NCI-H1048 (cell line): Measurements from ENCODE around the gene PCMT1.

Source experiments
- DNase-seq: peaks from one replicate; lab custom pipeline; 2025; lab: John Stamatoyannopoulos, UW

Gene PCMT1

DNA sequence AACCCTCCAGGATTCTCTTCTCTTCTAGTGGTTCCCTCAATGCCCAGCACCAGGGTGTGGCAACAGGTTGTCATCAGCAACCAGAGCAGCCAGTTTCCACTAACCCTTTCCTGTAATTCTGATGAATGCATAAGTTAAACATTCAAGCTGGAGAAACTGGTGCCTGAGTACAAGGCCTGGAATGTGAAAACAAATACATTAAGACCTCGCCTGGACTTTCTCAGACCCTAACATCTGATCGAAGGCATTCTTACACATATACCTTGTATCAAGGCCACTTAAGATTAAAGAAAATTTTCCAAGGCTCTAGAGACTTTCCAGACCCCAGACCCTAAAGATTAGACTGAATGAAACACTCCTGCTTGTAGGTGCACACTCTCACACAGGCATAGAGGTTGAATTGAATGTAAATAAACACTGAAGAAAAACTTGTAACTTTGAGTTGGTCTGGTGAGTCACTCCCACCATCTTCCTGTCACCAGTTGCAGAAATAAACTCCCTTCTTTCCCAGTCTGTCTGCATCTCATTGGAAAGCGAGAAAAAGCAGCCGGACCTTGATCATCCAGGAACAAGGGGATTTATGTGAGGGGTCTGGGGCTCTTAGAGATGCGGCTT, 105.6 kb downstream of the PCMT1 start:
- DNase-seq, result no peak

DNA sequence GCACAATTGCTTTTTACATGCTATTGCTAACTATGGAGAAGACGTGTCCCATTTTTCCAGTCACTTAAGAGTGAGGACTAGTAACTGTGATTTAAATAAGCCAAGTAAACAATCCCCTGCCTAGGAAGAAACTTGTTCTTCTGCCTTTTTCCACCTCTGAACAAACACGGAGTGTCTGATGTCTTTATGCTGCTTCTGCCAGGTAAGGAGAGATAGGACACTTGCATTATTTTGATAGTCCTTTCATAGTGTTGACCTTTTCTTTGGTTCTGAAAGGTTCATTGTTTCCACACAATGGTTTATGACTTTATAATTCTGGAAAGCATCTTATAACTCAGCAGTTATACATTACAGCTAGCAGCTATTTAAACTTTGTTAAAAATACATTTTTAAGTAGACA, 106.2 kb downstream of the PCMT1 start:
- DNase-seq, result no peak

DNA sequence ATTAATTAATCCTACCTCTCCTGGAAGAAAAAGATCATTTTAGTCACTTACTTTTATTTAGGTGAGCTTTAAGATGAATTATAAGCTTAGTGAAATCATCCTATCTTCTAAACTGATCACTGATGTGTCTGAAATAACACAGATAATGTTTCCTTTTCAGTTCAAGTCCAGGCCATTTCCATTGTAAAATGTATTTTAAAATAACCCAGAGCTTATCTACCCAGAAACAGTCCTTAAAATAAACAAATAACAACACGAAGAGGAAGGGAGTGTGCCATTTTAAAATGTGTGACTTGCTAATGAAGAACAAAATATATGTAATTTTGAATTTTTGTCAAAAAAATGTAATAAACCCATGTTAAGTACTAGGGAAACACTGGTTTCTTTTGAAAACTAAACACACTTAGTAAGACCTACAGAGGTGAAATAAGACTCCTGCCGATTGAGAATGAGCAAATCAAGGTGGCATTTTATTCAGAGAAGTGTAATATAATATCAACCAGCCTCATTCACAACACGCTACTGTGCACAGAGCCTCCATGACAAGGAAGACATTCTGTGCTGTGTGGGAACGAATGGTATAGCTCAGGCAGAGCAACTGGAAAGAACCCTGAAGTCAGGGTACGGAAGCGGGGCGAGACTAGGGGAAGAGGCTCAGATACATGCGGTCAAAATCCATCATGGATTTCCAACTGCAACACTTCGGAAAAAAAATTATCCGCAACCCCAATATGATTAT, 106.9 kb downstream of the PCMT1 start:
- DNase-seq, result no peak

DNA sequence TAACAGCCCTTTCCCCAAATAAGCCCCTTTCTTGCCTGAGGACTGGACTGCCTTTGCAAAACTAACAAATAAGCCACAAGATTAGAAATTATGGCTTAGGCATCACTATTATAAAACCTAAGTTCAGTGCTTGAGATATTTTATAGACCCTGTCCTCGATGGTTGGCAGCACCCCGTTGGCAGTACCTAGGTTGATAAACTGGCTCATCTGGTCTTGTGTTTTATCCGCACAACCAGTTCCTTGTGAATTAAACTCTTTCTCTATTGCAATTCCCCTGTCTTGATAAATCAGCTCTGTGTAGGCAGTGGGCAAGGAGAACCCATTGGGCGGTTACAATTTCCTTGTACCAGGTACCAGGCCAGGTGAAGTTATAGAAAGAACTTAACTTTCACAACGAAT, 108.0 kb downstream of the PCMT1 start:
- no peak for DNase-seq

DNA sequence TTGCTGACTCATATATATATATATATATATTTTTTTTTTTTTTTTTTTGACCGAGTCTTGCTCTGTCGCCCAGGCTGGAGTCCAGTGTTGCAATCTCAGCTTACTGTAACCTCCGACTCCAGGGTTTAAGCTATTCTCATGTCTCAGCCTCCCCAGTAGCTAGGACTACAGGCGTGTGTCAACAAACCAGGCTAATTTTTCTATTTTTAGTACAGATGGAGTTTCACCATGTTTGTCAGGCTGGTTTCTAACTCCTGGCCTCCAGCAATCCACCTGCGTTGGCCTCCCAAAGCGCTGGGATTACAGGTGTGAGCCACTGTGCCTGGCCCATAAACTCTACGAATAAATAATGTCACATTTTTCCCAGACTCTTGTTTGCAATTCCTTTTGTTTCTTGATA, 109.8 kb downstream of the PCMT1 start:
- DNase-seq, result no peak

DNA sequence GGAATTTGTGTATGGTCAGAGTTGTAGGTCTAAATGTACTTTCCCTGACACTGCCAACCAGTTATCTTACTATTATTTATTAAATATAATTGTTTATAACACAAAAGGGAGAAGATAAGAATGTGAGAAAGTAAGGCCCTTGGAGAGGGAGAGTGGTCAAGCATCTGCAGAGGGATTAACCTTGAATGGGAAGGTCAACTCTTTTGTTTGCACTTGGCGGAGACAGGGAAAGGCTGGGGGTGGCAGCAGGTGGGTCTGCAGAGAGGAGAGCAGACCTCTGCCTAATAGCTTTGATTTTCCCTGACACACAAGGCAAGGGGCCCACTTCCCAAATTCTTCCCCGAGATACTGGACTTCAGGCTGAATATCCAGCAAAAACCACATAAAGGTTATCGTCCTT, 110.4 kb downstream of the PCMT1 start:
- no peak for DNase-seq

DNA sequence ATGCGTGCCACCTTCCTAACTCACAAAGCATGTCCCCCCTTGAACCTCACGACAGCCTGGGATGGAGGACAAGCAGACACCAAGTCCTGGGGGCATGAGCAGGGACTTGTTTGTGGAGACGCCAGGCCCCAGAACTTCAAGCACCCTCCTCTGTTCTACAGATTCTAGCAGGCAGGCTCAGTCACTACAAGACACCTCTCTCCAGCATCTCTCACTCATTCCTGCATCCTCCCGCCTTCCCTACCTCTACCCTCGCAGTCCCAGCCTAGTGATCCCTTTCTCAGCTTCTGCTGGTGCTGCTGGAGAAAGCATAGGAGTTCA, 110.9 kb downstream of the PCMT1 start:
- no peak for DNase-seq
